NCI-H526 treated with DMSO at 0.1 percent for 48 hours (cell line): ENCODE results near the gene KYAT1.
"Not testable (repeated sequence)": the region's sequence is repeated elsewhere in the genome, so short reads cannot be mapped to it uniquely, and the experiment has no call there.

Experiments used
- DNase-seq: peaks from one replicate; lab custom pipeline; 2025; lab: John Stamatoyannopoulos, UW

KYAT1 gene

DNA sequence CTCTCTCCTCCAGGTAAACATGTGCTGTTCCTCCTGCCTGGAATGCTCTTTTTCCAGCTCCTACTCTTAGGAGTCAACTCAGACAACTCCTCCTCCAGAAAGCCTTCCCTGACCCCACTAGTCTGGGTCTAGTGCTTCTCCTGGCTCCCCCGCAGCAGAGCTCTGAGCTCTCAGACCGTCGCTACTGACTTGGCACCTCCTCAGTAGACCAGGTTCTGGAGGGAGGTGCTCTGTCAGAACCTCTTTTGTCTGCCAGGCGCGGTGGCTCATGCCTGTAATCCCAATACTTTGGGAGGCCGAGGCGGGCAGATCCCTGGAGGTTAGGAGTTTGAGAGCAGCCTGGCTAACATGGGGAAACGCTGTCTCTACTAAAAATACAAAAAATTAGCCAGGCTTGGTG is 3.6 kb upstream of the KYAT1 start:
- DNase-seq, result no peak

DNA sequence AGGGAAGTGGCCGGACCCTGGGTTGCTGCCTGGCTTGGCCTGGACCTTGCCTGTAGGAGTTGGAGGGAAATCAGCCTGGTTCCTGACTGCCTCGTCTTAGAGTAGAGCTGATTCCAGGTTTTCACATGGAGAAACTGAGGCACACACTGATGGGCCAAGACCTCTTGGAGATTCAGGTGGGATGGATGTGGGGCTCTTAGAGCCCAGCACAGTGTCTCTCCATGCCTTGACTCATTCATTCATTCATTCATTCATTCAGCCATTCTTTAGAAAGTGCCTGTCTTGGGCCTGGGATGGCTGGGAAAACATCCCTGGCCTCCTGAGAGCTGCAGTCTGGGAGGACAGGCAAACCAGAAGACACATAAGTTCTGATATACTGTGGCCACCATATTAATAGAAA is 2.4 kb upstream of the KYAT1 start:
- DNase-seq, result no peak

DNA sequence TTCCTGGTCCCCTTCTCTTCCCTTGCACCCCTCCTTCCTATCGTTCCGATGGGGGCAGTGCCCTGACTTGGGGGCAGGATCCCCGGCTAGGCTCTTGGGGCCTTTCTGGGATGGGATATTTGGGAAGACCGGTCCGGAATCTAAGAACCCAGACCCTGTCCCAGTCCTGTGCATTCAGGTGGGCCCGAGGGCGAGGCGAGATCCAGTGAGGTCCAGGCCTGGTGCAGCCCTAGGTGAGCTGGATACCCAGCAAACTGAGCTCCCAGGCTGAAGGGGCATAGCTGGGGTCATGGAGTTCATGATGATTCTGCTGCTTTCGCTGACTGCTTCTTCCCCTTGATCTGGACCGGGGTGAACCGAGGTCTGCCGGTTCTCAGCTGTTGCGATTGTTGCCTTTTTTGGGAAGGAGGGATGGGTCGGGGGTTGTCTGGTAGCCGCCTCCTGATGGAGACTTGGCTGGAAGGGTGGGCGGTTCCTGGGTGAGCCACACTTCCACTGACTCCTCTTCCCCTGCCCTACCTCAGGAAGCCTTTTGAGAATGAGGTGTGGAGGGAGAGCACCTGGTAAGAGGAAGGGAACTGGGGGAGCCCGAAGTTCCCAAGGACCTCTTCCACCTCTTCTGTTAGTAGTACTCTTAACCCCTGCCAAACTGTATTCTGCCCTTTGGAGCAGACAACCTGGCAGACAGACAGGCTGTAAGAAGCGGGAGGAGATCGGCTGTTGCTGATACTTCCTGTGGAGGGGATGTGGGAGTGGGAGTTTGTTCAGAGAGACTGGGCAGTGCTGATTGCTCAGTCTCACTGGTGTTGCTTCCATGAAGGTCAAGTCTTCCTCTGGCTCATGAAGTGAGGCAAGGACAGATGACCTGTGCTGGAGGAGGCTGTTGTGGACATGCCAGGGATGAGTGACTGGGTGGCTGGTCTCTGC is 1.2 kb upstream of the KYAT1 start:
- no peak for DNase-seq

DNA sequence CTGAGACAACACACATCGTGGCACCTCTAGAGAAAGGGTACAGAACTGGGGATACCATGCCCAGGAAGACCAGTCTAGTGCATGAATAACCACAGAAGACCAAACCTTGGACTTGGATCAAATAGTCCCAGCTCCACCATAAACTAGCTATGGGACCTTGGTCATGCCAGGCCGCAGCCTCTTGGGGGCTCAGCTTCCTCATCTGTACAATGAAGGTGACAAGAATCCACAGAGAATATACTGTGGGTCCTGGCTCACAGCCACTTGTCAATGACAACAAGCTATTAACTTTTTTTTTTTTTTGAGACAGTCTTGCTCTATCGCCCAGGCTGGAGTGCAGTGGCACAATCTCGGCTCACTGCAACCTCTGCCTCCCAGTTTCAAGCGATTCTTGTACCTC is 3.9 kb downstream of the KYAT1 start:
- no peak for DNase-seq

GRCh38 chr9:128870941-128871265 is 10.8 kb downstream of the KYAT1 start:
- DNase-seq, result not testable (repeated sequence)

DNA sequence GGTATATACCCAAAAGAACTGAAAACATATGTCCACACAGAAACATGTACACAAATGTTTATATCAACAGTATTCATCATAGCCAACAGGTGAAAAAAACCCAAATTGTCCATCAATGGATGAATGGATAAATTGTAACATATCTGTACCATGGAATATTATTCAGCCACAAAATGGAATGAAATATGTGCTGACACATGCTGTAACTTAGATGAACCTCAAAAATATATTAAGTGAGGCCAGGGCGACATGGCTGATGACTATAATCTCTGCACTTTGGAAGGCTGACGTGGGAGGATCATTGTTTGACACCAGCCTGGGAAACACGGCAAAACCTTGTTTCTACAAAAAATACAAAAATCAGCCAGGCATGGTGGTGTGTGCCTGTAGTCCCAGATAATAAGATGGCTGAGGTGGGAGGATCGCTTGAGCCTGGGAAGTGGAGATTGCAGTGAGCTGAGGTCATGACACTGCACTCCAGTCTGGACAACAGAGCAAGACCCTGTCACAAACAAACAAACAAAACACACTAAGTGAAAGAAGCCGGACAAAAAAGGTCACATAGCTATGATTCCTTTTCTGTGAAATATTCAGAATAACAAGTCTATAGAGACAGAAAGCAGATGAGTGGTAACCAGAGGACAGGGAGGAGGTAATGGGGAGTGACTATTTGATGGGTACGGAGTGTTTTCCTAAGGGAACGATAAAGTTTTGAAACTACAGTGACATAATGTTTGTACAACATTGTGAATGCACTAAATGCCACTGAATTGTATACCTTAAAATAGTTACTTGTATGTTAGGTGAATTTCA is 11.4 kb downstream of the KYAT1 start:
- no peak for DNase-seq

DNA sequence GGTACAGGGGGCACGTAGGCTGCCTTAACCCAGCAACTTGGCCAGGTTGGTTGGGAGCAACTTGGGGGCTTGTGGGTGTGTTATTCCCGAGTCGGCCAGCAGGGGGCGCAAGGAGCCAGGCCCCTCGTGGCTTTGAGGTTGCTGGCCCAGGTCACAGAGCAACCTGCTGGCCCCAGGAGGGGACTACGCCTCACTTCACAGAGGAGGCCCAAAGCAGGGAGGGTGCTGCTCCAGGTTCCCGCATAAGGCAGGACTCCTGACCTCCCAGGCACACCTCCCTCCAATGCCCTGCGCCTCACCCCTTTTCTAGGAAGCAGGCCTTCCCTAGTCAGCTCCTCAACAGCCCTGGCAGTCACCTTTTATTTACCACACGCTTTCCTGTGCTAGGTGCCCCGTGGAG is 18.1 kb downstream of the KYAT1 start:
- peak; percentile 1 for DNase-seq

DNA sequence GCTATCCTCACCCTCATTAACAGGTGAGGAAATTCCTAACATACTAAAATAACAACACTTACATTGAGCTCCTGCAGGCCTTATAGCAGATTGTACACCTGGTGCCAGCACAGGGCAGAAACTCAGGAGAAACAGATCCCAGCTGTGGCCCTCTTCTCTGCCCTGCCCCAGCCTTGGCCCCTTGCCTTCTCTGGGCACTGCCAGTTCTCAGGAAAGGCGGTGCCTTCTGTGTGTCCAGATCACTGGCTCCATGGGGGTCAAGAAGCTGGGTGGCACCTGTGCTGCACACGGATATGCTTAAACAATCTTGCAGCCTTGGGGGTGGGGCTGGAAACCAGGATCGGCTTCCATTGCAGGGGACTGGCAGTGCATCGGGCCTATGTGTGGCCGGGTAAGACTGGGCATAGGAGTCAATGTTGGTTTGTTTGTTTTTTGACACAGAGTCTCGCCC is 19.3 kb downstream of the KYAT1 start:
- no peak for DNase-seq

DNA sequence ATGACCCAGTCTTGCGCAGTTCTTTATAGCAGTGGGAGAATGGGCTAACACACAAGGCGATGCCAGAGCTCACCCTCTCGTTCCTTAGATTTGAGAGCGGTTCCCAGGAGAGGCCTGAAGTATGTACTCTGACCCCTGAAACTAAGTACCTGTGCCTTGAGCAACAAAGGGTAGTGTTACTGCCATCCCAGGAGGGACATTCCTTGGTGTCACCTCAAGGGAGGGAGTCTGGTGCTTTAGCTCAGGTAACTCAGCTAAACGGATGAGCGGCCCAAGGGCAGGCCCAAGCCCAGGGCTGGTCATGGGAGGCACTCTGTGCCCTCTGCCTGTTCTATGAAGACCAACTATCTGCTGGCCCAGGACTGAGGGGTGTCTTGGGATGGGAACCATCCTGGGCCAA is 20.2 kb downstream of the KYAT1 start:
- no peak for DNase-seq

GRCh38 chr9:128860937-128861336 is 20.8 kb downstream of the KYAT1 start:
- no peak for DNase-seq

GRCh38 chr9:128858476-128858875 is 23.3 kb downstream of the KYAT1 start:
- DNase-seq, result not testable (repeated sequence)

DNA sequence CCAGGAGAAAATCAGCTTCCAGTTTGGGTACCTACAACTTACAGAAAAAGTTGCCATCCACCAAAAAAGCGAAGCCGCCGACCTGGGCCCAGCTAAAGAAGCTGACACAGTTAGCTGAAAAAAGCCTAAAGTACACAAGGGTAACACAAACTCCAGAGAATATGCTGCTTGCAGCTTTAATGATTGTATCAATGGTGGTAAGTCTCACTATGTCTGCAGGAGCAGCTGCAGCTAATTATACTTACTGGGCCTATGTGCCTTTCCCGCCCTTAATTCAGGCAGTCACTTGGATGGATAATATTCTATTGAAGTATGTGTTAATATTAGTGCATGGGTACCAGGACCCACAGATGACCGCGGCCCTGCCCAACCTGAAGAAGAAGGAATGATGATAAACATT is 27.3 kb downstream of the KYAT1 start:
- DNase-seq, result not testable (repeated sequence)

GRCh38 chr9:128852646-128853045 is 29.1 kb downstream of the KYAT1 start:
- DNase-seq, result not testable (repeated sequence)

GRCh38 chr9:128851779-128852600 is 29.8 kb downstream of the KYAT1 start:
- DNase-seq, result not testable (repeated sequence)

GRCh38 chr9:128851024-128851423 is 30.7 kb downstream of the KYAT1 start:
- not testable (repeated sequence) for DNase-seq

DNA sequence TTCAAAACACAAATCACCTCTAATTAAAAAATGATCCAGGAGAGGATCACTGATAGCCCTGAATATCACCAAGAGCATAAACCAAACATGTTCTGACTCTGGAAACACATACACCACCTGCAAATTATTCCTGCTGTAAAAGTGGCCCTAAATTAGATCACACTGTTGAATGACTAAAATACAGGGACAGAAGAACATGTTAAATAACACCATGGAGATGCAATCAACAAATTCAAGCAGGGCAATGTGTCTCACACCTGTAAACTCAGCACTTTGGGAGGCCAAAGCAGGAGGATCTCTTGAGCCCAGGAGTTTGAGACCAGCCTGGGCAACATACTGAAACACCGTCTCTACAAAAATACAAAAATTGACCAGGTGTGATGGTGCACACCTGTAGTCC is 33.9 kb downstream of the KYAT1 start:
- DNase-seq, result no peak

DNA sequence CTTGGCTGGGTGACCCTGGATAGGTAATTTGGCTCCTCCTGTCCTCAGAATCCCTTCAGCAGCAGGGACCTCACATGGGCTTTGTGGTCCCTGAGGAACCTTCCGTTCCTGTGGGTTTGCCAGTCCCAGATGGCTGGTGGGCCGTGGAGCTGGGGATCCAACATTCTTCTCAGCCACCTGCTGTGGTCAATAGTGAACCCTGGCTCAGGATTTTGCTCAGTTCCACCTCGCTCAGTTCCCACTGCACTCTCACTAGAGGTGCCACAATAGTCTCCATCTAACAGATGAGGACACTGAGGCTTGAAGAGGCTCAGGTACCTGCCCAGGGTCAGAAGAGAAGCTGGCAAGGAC is 35.1 kb downstream of the KYAT1 start:
- DNase-seq, result no peak

DNA sequence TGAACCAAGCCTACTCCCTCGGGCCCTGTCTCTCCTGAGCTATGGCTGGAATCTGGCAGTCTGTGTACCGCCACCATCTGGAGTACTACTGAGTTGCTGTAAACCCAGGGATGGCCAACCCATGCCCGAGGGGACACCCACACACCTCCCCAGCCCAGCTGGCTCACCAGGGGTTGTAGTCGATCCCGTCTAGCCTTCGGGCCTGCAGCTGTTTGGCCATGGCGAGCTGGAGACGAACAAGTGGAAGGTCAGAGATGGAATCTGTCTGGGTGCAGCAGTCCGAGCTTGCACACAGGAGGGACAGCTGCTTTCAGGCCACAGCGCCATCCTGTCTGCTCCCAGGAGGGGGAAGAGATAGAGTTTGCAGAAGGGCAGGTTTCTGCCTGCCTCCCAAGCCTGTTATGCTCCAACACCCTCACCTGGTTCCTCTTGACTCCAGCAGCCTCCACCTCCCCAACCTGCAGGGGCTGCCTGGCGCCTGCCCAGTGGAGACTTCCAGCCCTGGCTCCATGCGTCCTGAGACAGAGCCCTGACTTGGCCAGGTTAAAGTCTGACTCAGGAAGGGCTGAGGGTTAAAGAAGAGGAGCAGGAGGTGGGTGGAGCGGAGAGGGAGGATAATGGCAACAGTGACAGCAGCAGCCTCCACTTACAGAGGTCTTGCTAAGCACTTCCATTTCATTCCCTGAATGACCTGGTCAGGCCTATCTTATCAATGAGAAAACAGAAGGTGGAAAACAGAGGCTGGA is 36.4 kb downstream of the KYAT1 start:
- peak; percentile 30 for DNase-seq

DNA sequence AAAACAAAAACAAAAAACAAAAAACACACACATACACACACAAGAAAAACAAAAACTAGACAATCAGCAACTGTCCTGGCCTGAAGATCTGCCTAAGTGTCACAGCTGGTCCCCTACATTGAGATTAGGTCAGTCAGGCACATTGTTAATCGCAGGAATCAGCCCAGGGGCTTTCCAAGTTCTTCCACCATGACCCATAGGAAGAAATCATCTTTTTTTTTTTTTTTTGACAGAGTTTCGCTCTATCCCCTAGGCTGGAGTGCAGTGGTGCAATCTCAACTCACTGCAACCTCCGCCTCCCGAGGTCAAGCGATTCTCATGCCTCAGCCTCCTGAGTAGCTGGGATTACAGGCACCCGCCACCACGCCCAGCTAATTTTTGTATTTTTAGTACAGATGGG is 38.6 kb downstream of the KYAT1 start:
- DNase-seq, result not testable (repeated sequence)

DNA sequence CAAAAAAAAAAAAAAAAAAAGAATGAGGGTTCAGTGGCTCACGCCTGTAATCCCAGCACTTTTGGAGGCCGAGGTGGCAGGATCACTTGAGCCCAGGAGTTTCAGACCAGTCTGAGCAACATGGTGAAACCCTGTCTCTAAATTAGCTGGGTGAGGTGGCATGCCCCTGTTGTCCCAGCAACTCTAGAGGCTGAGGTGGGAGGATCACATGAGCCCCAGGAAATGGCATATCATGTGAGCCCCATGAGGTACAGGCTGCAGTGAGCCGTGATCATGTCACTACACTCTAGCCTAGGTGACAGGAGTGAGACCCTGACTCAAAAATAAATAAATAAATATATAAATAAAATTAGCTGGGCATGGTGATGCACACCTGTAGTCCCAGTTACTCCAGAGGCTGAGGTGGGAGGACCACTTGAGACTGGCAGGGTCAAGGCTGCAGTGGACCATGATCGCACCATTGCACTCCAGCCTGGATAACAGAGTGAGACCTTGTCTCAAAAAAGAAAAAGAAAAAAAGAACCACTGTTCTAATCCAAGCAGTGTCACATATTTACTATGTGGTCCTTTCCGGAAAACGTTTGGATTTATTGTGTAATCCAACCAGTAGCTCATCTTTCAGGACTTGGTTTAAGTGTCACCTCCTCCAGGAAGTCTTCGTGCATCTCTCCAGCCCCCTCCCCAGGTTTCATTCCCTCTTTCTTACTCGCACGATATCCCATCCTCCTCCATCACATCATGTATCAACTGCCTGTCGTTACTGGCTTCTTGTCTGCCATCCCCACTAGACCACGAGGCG is 39.9 kb downstream of the KYAT1 start:
- no peak for DNase-seq

DNA sequence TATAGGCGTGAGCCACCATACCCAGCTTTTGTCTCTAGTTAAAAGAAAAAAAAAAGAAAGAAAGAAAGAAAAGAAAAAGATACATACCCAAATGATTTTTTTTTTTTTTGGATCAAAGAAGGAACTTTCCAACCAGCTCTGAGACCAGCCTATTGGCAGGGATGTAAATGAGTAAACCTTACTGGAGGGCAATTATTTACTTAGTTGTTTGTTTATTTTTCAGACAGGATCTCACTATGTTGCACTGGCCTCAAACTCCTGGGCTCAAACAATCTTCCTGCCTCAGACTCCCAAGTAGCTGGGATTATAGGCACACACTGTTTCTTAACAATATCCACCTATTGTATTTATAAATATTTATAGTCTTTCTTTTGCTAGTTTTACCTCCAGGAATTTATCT is 41.2 kb downstream of the KYAT1 start:
- DNase-seq, result no peak
